Neuronal stem cell (in vitro differentiated cells): ENCODE data around the gene ALCAM.

Source experiments
- DNase-seq: peaks from one replicate; pipeline ENCODE4 v3.0.0-alpha.2; 2013; ENCODE audit warnings: low spot score
- H2AFZ ChIP-seq: one replicate; pipeline ENCODE4 v1.6.1; 2013; ENCODE audit warnings: mild to moderate bottlenecking, low read length, inconsistent platforms
- H2AK5ac ChIP-seq: 2 replicates; pipeline ENCODE4 v1.6.1; 2013; ENCODE audit warnings: low read depth, mild to moderate bottlenecking, inconsistent platforms, low read length, moderate library complexity, mixed read lengths
- H2BK120ac ChIP-seq: 2 replicates; pipeline ENCODE4 v1.6.1; 2013; ENCODE audit warnings: low read depth, mild to moderate bottlenecking, inconsistent platforms, low read length, moderate library complexity, mixed read lengths
- H2BK12ac ChIP-seq: one replicate; pipeline ENCODE4 v1.6.1; 2013; ENCODE audit warnings: low read length, inconsistent platforms
- H2BK15ac ChIP-seq: 2 replicates; pipeline ENCODE4 v1.6.1; 2013; ENCODE audit warnings: mild to moderate bottlenecking, low read length, inconsistent platforms, mixed read lengths
- H2BK5ac ChIP-seq: one replicate; pipeline ENCODE4 v1.6.1; 2013; ENCODE audit warnings: inconsistent platforms, mild to moderate bottlenecking, low read length, moderate library complexity
- H3K14ac ChIP-seq: one replicate; pipeline ENCODE4 v1.6.1; 2013; ENCODE audit warnings: low read length, inconsistent platforms
- H3K18ac ChIP-seq: 2 replicates; pipeline ENCODE4 v1.6.1; 2013; ENCODE audit warnings: low read length, inconsistent platforms
- H3K23ac ChIP-seq: 2 replicates; pipeline ENCODE4 v1.6.1; 2013; ENCODE audit warnings: low read depth, mild to moderate bottlenecking, mixed read lengths, low read length, inconsistent platforms; ENCODE audit not compliant: poor library complexity
- H3K27ac ChIP-seq: replicated peaks from 3 replicates; pipeline ENCODE4 v1.5.1; 2013; ENCODE audit warnings: low read length, inconsistent platforms
- H3K27me3 ChIP-seq, 3 experiments: 2 replicates each; pipeline ENCODE4 v1.6.1; 2013; ENCODE audit warnings: low read length in 3 of 3, mild to moderate bottlenecking in 2 of 3, inconsistent platforms in 1 of 3, low read depth in 1 of 3, mixed read lengths in 1 of 3, moderate library complexity in 1 of 3; ENCODE audit not compliant: control insufficient read depth in 3 of 3, insufficient read depth in 3 of 3
- H3K36me3 ChIP-seq, 2 donors: replicated peaks in 1 of 2; 2 replicates each; pipeline ENCODE4 v1.6.1; 2013; ENCODE audit warnings: low read length in 2 of 2; ENCODE audit not compliant: control insufficient read depth in 2 of 2, insufficient read depth in 2 of 2
- H3K4ac ChIP-seq: 2 replicates; pipeline ENCODE4 v1.6.1; 2013; ENCODE audit warnings: inconsistent platforms, mild to moderate bottlenecking, low read length, moderate library complexity
- H3K4me1 ChIP-seq, 2 donors: 1 replicate in 1 of 2; 2 replicates in 1 of 2; pipeline ENCODE4 v1.6.1; 2013; ENCODE audit warnings: low read length in 2 of 2, low read depth in 1 of 2; ENCODE audit not compliant: control insufficient read depth in 2 of 2, insufficient read depth in 1 of 2
- H3K4me2 ChIP-seq: one replicate; pipeline ENCODE4 v1.6.1; 2013; ENCODE audit warnings: mild to moderate bottlenecking, low read length, inconsistent platforms; ENCODE audit not compliant: insufficient read depth, poor library complexity, severe bottlenecking
- H3K4me3 ChIP-seq, 2 donors: 2 replicates each; pipeline ENCODE4 v1.5.1; 2013; ENCODE audit warnings: low read length in 2 of 2, mild to moderate bottlenecking in 2 of 2, inconsistent platforms in 1 of 2, moderate library complexity in 1 of 2
- H3K79me1 ChIP-seq: one replicate; pipeline ENCODE4 v1.6.1; 2013; ENCODE audit warnings: low read depth, mild to moderate bottlenecking, inconsistent platforms, low read length, moderate library complexity
- H3K9ac ChIP-seq: one replicate; pipeline ENCODE4 v1.6.1; 2013; ENCODE audit warnings: mild to moderate bottlenecking, low read depth, low read length, inconsistent platforms; ENCODE audit not compliant: poor library complexity
- H3K9me3 ChIP-seq, 2 donors: replicated peaks in 1 of 2; 2 replicates each; pipeline versions ENCODE3 to v1.6.1; 2013; ENCODE audit warnings: low read length in 2 of 2, mild to moderate bottlenecking in 2 of 2, inconsistent platforms in 1 of 2, low read depth in 1 of 2, mixed read lengths in 1 of 2, moderate library complexity in 1 of 2; ENCODE audit not compliant: control insufficient read depth in 2 of 2, insufficient read depth in 1 of 2
- H4K8ac ChIP-seq: one replicate; pipeline ENCODE4 v1.6.1; 2013; ENCODE audit warnings: low read depth, mild to moderate bottlenecking, inconsistent platforms, low read length, moderate library complexity
- H4K91ac ChIP-seq: one replicate; pipeline ENCODE4 v1.6.1; 2013; ENCODE audit warnings: low read length, low read depth, mild to moderate bottlenecking, inconsistent platforms; ENCODE audit not compliant: poor library complexity
- WGBS, 2 donors: extraction: QIAGEN DNeasy Blood & Tissue Kit; methylation state at CpG; one replicate each; pipeline ENCODE4 v1.1.7; 2013; ENCODE audit warnings: missing lambda C conversion rate in 2 of 2, mixed read lengths in 1 of 2; ENCODE audit not compliant: insufficient read length in 2 of 2, insufficient replicate concordance in 1 of 2; ENCODE audit errors: extremely low coverage in 2 of 2; 5-methylcytosine and 5-hydroxymethylcytosine counted together

The ALCAM gene

GRCh38 chr3:105580296-105580965 lies 213.7 kb downstream of the ALCAM start:
- H4K91ac ChIP-seq, result no peak overlapping the region
- no peak overlapping the region for H3K4me2 ChIP-seq
- no peak overlapping the region for H3K18ac ChIP-seq
- H2AFZ ChIP-seq, result no peak overlapping the region
- no peak overlapping the region for H3K4me3 ChIP-seq
- H2BK5ac ChIP-seq, result no peak overlapping the region
- H3K4ac ChIP-seq, result no peak overlapping the region
- H3K27me3 ChIP-seq, result peaks cover 0 to 2% (median 0%) of the 10 kb centered on the region in 3 experiments
- H2AK5ac ChIP-seq, result no peak overlapping the region
- H3K9ac ChIP-seq, result no peak overlapping the region
- H3K4me1 ChIP-seq, result no peaks in the 10 kb centered on the region
- no peaks in the 10 kb centered on the region for H3K79me1 ChIP-seq
- no peak overlapping the region for H2BK120ac ChIP-seq
- no peaks in the 10 kb centered on the region for H3K36me3 ChIP-seq
- no peak overlapping the region for H3K23ac ChIP-seq
- no peak for DNase-seq
- H4K8ac ChIP-seq, result no peak overlapping the region
- no peak overlapping the region for H3K27ac ChIP-seq
- no peak overlapping the region for H2BK15ac ChIP-seq
- no CpG with 5 or more reads among the region's 7 CpGs for WGBS, 2 donors
- H2BK12ac ChIP-seq, result no peak overlapping the region
- H3K14ac ChIP-seq, result no peak overlapping the region
- peaks cover 0 to 2% of the 10 kb centered on the region in 2 donors for H3K9me3 ChIP-seq

- WGBS, 2 donors, result no CpG with 5 or more reads among the region's 6 CpGs
- Histone ChIP-seq H2BK15ac (no peak overlapping the region), H2AFZ (no peak overlapping the region), H3K36me3 (no peaks in the 10 kb centered on the region), H3K27ac (no peak overlapping the region), H4K8ac (no peak overlapping the region), H3K4me3 (no peak overlapping the region), H3K27me3 (peaks cover 0 to 2% (median 0%) of the 10 kb centered on the region in 3 experiments), H4K91ac (no peak overlapping the region), H2BK12ac (no peak overlapping the region), H2BK120ac (no peak overlapping the region), H3K23ac (no peak overlapping the region), H3K4me2 (no peak overlapping the region), H3K79me1 (no peaks in the 10 kb centered on the region), H3K4me1 (no peaks in the 10 kb centered on the region), H3K9ac (no peak overlapping the region), H2BK5ac (no peak overlapping the region), H3K4ac (no peak overlapping the region), H3K18ac (no peak overlapping the region), H3K9me3 (peaks cover 0 to 2% of the 10 kb centered on the region in 2 donors), H3K14ac (no peak overlapping the region), H2AK5ac (no peak overlapping the region)
- DNase-seq, result no peak
These were observed 215.3 kb downstream of the ALCAM start for GRCh38 chr3:105582015-105582414.

GRCh38 chr3:105584003-105584790 lies 217.5 kb downstream of the ALCAM start:
- Histone ChIP-seq H3K79me1 (no peaks in the 10 kb centered on the region), H4K91ac (no peak overlapping the region), H3K9ac (no peak overlapping the region), H2BK12ac (no peak overlapping the region), H3K4me2 (no peak overlapping the region), H3K27ac (no peak overlapping the region), H3K4me1 (no peaks in the 10 kb centered on the region), H2AFZ (no peak overlapping the region), H2BK5ac (no peak overlapping the region), H3K14ac (no peak overlapping the region), H3K9me3 (peaks cover 0 to 2% of the 10 kb centered on the region in 2 donors), H3K4ac (no peak overlapping the region), H2AK5ac (no peak overlapping the region), H3K23ac (peak overlapping the region; percentile 9), H2BK120ac (no peak overlapping the region), H2BK15ac (no peak overlapping the region), H4K8ac (no peak overlapping the region), H3K27me3 (no peaks in the 10 kb centered on the region), H3K4me3 (no peak overlapping the region), H3K18ac (no peak overlapping the region), H3K36me3 (no peaks in the 10 kb centered on the region)
- no CpG with 5 or more reads among the region's 3 CpGs for WGBS, 2 donors
- DNase-seq, result no peak

GRCh38 chr3:105593315-105593714 lies 226.6 kb downstream of the ALCAM start:
- Histone ChIP-seq H2BK120ac (no peak overlapping the region), H2AFZ (no peak overlapping the region), H2BK12ac (no peak overlapping the region), H2BK5ac (no peak overlapping the region), H3K27ac (no peak overlapping the region), H3K9ac (no peak overlapping the region), H3K18ac (no peak overlapping the region), H4K91ac (no peak overlapping the region), H3K36me3 (no peaks in the 10 kb centered on the region), H2BK15ac (no peak overlapping the region), H4K8ac (no peak overlapping the region), H3K14ac (no peak overlapping the region), H3K27me3 (no peaks in the 10 kb centered on the region), H3K79me1 (no peaks in the 10 kb centered on the region), H3K4me2 (no peak overlapping the region), H2AK5ac (no peak overlapping the region), H3K23ac (no peak overlapping the region), H3K4me1 (no peaks in the 10 kb centered on the region), H3K4ac (no peak overlapping the region), H3K9me3 (peaks cover 0 to 2% of the 10 kb centered on the region in 2 donors), H3K4me3 (peak overlapping the region in 1 of 2 donors; percentile 34)
- no peak for DNase-seq
- WGBS, 2 donors, result no CpG with 5 or more reads among the region's 10 CpGs
